OCI-LY3 (cell line): Measurements from ENCODE around the gene ICAM1.

Source experiments
- CTCF ChIP-seq: fragments of 200-600, 300-600 bp; sonication (generic); IDR thresholded peaks from 2 replicates; pipeline ENCODE4 v1.5.1; 2014; ENCODE audit warnings: antibody characterized with exemption, low read length, low read depth
- EZH2phosphoT487 ChIP-seq: fragments of 200-600 bp; shearing (Covaris generic); IDR thresholded peaks from 2 replicates; pipeline ENCODE4 v1.6.1; 2018; ENCODE audit warnings: antibody characterized with exemption, mixed run types, low read depth

GRCh38 chr19:10321417-10321797 is 50.5 kb downstream of the ICAM1 start:
- TF ChIP-seq CTCF: no peak
- TF ChIP-seq EZH2phosphoT487: no peak
